Fibroblast of skin of right biceps (primary cell): ENCODE results near the gene ATM.
"Not testable (repeated sequence)": the region's sequence is repeated elsewhere in the genome, so short reads cannot be mapped to it uniquely, and the experiment has no call there.

Source experiments
- DNase-seq: peaks from one replicate; pipeline ENCODE4 v3.0.0-alpha.2; 2013

ATM gene

DNA sequence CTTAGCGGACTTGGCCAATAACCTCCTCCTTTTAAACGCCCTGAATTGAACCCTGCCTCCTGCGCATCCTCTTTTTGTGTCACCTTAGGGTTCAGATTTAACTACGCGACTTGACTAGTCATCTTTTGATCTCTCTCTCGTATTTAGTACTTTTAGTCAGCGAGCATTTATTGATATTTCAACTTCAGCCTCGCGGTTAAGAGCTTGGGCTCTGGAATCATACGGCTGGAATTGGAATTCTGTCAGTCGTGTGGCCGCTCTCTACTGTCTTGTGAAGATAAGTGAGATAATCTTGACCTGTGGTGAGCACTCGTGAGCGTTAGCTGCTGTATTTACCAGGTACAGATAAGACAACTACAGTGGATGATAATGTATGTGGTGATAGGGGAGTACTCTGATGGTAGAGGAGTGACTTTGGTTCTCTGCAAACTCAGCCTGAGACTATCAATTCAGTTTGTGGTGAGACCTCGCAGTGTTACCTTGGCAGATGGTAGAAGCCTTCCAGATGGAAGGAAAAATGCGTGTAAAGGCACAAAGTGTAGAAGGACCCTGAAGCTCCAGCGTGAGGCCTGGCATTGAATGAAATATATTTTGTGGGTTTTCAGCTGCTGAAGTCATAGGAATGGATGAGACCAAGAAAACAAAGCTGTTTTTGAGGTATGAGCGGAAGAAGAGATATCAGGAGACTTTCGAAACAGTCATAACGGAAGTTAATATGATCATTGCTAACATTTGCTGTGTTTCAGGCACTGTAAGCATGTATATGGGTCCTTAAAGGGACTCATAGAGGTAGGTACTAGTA, 682 bp downstream of the ATM start:
- no peak for DNase-seq

- DNase-seq = no peak
Measured at GRCh38 chr11:108224366-108224765, 1.5 kb downstream of the ATM start.

DNA sequence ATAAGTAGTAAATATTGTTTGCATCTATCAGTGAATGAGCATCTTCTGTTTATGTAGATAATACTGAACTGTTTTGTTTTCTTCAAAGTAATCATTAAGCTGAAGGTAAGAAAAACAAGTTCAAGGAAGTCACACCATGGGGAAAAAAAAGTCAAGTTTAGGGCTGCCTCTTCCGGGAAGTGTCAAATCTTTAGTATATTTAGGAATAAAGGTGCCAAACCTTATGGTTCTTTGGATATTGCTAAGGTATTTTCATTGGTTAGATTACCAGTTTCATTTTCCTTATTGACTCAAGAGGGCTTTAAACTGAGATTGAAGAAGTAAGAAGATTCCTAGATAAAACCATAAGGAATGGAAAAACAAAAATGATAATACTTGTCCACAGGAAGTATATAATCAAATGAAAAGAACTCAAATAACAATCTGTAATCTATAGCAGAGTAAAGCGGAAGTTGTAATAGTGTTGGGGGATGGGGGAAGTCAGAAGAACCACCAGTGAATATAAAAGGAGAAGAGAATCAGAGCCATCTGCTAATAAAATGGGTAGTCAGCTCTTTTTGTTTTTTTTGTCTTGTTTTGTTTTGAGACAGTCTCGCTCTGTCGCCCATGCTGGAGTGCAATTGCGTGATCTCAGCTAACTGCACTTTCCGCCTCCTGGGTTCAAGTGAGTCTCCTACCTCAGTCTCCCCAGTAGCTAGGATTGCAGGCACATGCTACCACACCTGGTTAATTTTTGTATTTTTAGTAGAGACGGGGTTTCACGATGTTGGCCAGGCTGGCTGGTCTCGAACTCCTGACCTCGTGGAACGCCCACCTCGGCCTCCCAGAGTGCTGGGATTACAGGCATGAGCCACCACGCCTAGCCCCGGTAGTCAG, 2.3 kb downstream of the ATM start:
- DNase-seq = no peak

GRCh38 chr11:108226036-108226435, 3.2 kb downstream of the ATM start:
- DNase-seq = no peak

- no peak for DNase-seq
Measured at GRCh38 chr11:108228251-108228650, 5.4 kb downstream of the ATM start.

GRCh38 chr11:108233277-108233945, 10.5 kb downstream of the ATM start:
- no peak for DNase-seq

- no peak for DNase-seq
Measured at GRCh38 chr11:108235192-108235591, 12.3 kb downstream of the ATM start.

GRCh38 chr11:108235633-108236032, 12.8 kb downstream of the ATM start:
- DNase-seq = no peak

- no peak for DNase-seq
Measured at GRCh38 chr11:108237058-108237481, 14.2 kb downstream of the ATM start.

DNA sequence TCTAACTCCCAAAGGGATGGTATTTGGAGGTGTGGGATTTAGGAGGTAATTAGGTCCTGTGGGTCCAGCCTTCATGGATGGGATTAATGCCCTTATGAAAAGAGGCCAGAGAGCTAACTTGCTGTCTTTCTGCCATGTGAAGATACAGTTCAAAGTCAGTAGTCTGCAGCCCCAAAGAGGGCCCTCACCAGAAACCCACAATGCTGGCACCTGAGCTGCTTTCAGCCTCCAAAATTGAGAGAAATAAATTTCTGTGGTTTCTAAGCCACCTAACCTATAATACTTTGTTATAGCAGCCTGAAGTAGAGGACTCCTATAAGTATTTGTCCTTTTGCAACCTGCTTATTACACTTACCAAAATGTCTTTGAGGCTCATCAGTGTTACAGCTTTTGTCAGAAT, 16.2 kb downstream of the ATM start:
- DNase-seq = no peak

GRCh38 chr11:108241330-108242037, 18.6 kb downstream of the ATM start:
- no peak for DNase-seq

- no peak for DNase-seq
Measured at GRCh38 chr11:108242422-108242821, 19.6 kb downstream of the ATM start.

- DNase-seq = no peak
Measured at GRCh38 chr11:108246308-108246707, 23.4 kb downstream of the ATM start.

DNA sequence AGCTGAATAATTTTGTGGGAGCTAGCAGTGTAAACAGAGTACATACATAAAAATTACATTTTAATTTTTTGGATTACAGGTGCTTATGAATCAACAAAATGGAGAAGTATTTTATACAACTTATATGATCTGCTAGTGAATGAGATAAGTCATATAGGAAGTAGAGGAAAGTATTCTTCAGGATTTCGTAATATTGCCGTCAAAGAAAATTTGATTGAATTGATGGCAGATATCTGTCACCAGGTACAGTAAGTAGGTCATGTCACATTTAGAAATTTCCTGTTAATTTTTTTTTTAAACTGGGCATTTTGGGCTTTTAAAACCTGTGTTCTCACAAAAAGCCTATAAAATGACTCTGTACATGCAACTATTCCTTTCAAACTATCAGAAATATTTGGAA, 24.0 kb downstream of the ATM start:
- DNase-seq = no peak

DNA sequence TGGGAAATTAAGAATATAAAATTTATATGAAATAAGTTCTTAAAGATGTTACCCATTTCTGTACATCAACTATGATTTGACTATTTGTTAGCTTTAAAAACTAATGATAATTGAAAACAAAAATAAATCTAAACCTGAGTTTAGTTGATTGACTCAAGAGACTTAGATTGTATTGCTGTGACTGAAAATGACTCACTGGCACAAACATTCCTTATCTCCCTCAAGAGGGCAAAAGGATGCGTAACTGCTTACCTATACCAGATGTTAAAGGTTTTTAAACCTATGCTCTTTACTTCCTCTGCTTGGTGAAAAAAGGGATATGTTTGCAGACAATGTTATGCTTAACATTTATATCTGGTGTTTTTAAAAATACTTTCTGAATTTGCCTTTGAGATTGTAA, 30.3 kb downstream of the ATM start:
- peak; percentile 8 for DNase-seq

DNA sequence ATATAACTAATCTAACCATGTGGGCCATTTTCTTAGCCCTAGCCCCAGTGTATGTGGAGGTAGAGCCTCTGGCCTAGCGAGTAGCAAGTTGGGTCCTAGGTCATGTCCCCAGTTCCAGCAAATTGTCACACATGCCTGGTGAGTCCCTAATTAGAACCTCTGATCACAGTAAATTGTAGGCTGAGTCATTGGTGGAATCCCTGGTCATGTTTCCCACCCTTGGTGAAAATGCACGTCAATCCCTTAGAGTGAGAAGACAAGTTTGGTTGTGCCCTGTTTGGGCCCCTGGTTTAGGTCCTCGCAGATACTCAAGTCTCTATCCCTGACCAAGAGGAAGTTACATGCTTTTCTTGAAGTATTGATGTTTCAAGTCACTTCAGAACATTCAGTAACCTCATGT, 46.7 kb downstream of the ATM start:
- DNase-seq = no peak

DNA sequence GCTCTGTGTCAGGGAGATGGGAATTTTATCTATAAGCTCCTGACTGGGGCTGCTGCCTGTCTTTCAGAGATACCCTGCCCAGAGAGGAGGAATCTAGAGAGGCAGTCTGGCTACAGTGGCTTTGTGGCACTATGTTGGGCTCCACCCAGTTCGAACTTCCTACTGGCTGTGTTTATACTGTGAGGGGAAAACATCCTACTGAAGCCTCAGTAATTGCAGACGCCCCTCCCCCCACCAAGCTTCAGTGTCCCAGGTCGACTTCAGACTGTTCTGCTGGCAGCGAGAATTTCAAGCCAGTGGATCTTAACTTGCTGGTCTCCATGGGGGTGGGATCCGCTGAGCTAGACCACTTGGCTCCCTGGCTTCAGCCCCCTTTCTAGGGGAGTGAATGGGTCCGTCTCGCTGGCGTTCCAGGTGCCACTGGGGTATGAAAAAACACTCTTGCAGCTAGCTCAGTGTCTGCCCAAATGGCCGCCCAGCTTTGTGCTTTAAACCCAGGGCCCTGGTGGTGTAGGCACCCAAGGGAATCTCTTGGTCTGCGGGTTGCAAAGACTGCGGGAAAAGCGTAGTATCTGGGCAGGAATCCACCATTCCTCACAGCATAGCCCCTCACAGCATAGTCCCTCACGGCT, 54.2 kb downstream of the ATM start:
- DNase-seq = not testable (repeated sequence)

GRCh38 chr11:108278546-108278945, 55.7 kb downstream of the ATM start:
- no peak for DNase-seq

DNA sequence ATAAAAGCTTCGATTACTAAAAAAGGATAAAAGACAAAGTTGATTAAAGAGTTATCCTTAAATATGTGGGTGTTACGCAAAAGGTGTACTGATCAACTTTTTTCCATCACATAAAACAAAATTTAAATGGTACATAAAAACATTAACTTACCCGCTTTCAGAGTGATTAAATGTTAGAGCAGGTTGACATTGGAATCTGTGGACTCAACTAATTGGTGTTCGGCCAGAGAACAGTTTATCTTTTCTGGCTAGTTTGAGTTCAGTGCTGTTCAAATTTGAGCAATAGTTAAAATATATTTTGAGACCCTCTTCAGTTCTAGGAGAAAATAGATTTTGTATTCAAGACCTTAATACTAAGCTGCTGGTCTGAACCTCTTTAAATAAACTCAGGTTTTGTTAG, 56.1 kb downstream of the ATM start:
- DNase-seq = no peak

GRCh38 chr11:108286370-108286769, 63.5 kb downstream of the ATM start:
- DNase-seq = no peak

GRCh38 chr11:108286956-108287355, 64.1 kb downstream of the ATM start:
- no peak for DNase-seq

GRCh38 chr11:108289066-108289465, 66.2 kb downstream of the ATM start:
- DNase-seq = not testable (repeated sequence)
